GM12878 (cell line): Measurements from ENCODE around the gene TRUB2. TPM values are rescaled to one million over a fixed set of nuclear protein-coding genes. Genes with fewer than 3 reads are reported as not detected.

Source experiments
- ATAC-seq: fragments of 200-7000 bp; cut with Tn5 transposase; 3 replicates; pipeline ENCODE4 v1.9.1; 2020; ENCODE audit warnings: mild to moderate bottlenecking, moderate library complexity
- BruUV-seq: library from RNA; stranded (reverse); fragments of 400-500 nt; replicated peaks from 2 replicates; lab custom pipeline; 2021; lab: Mats Ljungman, UMichigan
- CTCF ChIA-PET: fragments of 300-600 bp; sonication (Branson Sonifier 250); formaldehyde crosslinking; extraction: SDS; loops from one replicate; lab custom pipeline; 2021; ENCODE audit warnings: inconsistent platforms; lab: Yijun Ruan, JAX
- POLR2A ChIA-PET: fragments of 350-600 bp; formaldehyde crosslinking; extraction: SDS; loops from one replicate; lab custom pipeline; 2021; ENCODE audit warnings: inconsistent platforms; lab: Charles Lee
- RAD21 ChIA-PET: fragments of 300-600 bp; sonication (Branson Sonifier 250); formaldehyde crosslinking; loops from one replicate; lab custom pipeline; 2023; ENCODE audit warnings: antibody characterized with exemption; ENCODE audit not compliant: unreplicated experiment; lab: Charles Lee
- SMC1A ChIA-PET: fragments of 300-600 bp; sonication (Branson Sonifier 250); formaldehyde crosslinking; loops from one replicate; lab custom pipeline; 2023; ENCODE audit not compliant: unreplicated experiment, uncharacterized antibody; lab: Charles Lee
- DNase-seq: peaks from one replicate; pipeline ENCODE4 v3.0.0-alpha.2; 2011; ENCODE audit warnings: low read depth, low spot score
- FAIRE-seq: peaks from 3 replicates; lab custom pipeline; 2011; peaks lifted over from hg19 to GRCh38; lab: Jason Lieb, UNC
- H2AFZ ChIP-seq: 2 replicates; pipeline ENCODE4 v1.6.0; 2011; ENCODE audit warnings: low read depth, low read length, control low read depth; ENCODE audit not compliant: control insufficient read depth
- H3K27ac ChIP-seq: 2 replicates; pipeline ENCODE4 v1.5.1; 2011; ENCODE audit warnings: control low read depth; ENCODE audit not compliant: control insufficient read depth, insufficient read depth
- H3K27me3 ChIP-seq, 2 experiments: replicated peaks in 1 of 2; 2 replicates each; pipeline versions ENCODE4 v1.6.0 to v1.6.1; 2011; ENCODE audit warnings: low read length in 1 of 2; ENCODE audit not compliant: control insufficient read depth in 2 of 2, insufficient read depth in 2 of 2
- H3K36me3 ChIP-seq, 2 experiments: 2 replicates each; pipeline ENCODE4 v1.5.1; 2011; ENCODE audit warnings: low read length in 1 of 2; ENCODE audit not compliant: control insufficient read depth in 2 of 2, insufficient read depth in 2 of 2
- H3K4me1 ChIP-seq: 2 replicates; pipeline ENCODE4 v1.6.1; 2011; ENCODE audit warnings: mild to moderate bottlenecking, low read length, moderate library complexity, mixed read lengths; ENCODE audit not compliant: control insufficient read depth, insufficient read depth
- H3K4me2 ChIP-seq: 2 replicates; pipeline ENCODE4 v1.6.0; 2011; ENCODE audit warnings: control low read depth; ENCODE audit not compliant: control insufficient read depth, insufficient read depth
- H3K4me3 ChIP-seq: fragments of 200-600 bp; sonication (generic); 2 replicates; pipeline ENCODE4 v1.5.1; 2016
- H3K79me2 ChIP-seq: 2 replicates; pipeline ENCODE4 v1.6.0; 2011; ENCODE audit warnings: low read length; ENCODE audit not compliant: control insufficient read depth, insufficient read depth
- H3K9ac ChIP-seq: 2 replicates; pipeline ENCODE4 v1.8.0; 2011; ENCODE audit warnings: low read length, control low read depth, mixed read lengths; ENCODE audit not compliant: control insufficient read depth, insufficient read depth
- H3K9me3 ChIP-seq: replicated peaks from 3 replicates; pipeline ENCODE4 v1.5.1; 2011; ENCODE audit warnings: mild to moderate bottlenecking, low read length; ENCODE audit not compliant: control insufficient read depth, insufficient read depth
- H4K20me1 ChIP-seq: 2 replicates; pipeline ENCODE4 v1.6.0; 2011; ENCODE audit not compliant: control insufficient read depth, insufficient read depth
- CHD1 ChIP-seq: IDR thresholded peaks from 2 replicates; pipeline ENCODE4 v1.6.1; 2012; ENCODE audit warnings: low read depth, low read length, improper control_type of control experiment
- FOXK2 ChIP-seq: fragments of 450-650 bp; IDR thresholded peaks from 2 replicates; pipeline ENCODE4 v1.6.1; 2017; ENCODE audit warnings: mild to moderate bottlenecking, moderate library complexity
- IKZF1 ChIP-seq: fragments of 450-650 bp; conservative IDR thresholded peaks from 2 replicates; pipeline ENCODE4 v1.6.1; 2017; ENCODE audit warnings: antibody characterized with exemption, mild to moderate bottlenecking
- IKZF2 ChIP-seq, 2 experiments: fragments of 450-650 bp; IDR thresholded peaks; 2 replicates each; pipeline ENCODE4 v1.6.1; 2017; ENCODE audit warnings: mild to moderate bottlenecking in 2 of 2, moderate library complexity in 2 of 2
- NBN ChIP-seq: fragments of 450-650 bp; IDR thresholded peaks from 2 replicates; pipeline ENCODE4 v1.6.1; 2016
- RAD51 ChIP-seq: fragments of 450-650 bp; IDR thresholded peaks from 2 replicates; pipeline ENCODE4 v1.6.1; 2016; ENCODE audit warnings: moderate library complexity, mild to moderate bottlenecking, inconsistent platforms
- SMC3 ChIP-seq: IDR thresholded peaks from 2 replicates; pipeline ENCODE4 v1.6.1; 2011; ENCODE audit warnings: low read length, improper control_type of control experiment, borderline replicate concordance
- ZNF384 ChIP-seq: IDR thresholded peaks from 2 replicates; pipeline ENCODE4 v1.6.1; 2012; ENCODE audit warnings: low read depth, mild to moderate bottlenecking, low read length, improper control_type of control experiment, borderline replicate concordance
- WGBS: methylation state at CpG from one replicate; pipeline ENCODE4 v1.1.6; 2016; ENCODE audit warnings: low lambda C conversion rate; ENCODE audit not compliant: insufficient replicate concordance, insufficient coverage; ENCODE audit errors: missing lambda C conversion rate; 5-methylcytosine and 5-hydroxymethylcytosine counted together
- in situ Hi-C: fragments of 300-500 bp; cut with MboI; formaldehyde crosslinking; loops from 9 replicates; pipeline ENCODE4 v1.14.3; 2018; ENCODE audit warnings: mixed read lengths
- intact Hi-C: fragments of 100-400 bp; cut with micrococcal nuclease; formaldehyde crosslinking; loops from one replicate; pipeline ENCODE4 v1.14.2; 2022; ENCODE audit not compliant: unreplicated experiment
- polyA plus RNA-seq, 11 experiments: library from polyadenylated mRNA; depleted of rRNA in 4 of 11; unstranded in 6 of 11; stranded (reverse) in 5 of 11; fragments of >200 nt; fragmentation: Nextera tagmentation in 4 of 11; fragmentation: Illumina TruSeq in 1 of 11; extraction: Ambion mirVana in 4 of 11; extraction: Trizol in 1 of 11; gene quantifications; 1 replicate in 1 of 11; 2 replicates in 10 of 11; pipeline versions ENCODE4 v1.2.1 to v1.2.3, GENCODE V29; 2011 to 2016; ENCODE audit warnings: inconsistent platforms in 2 of 11, missing spikeins in 2 of 11, low read depth in 1 of 11
- total RNA-seq, 4 experiments: library from RNA; depleted of rRNA in 3 of 4; stranded (reverse); fragments of >200 nt in 3 of 4; fragmentation: Illumina TruSeq in 1 of 4; extraction: Trizol in 1 of 4; gene quantifications; 2 replicates each; pipeline versions ENCODE4 v1.2.1 to v1.2.3, GENCODE V29; 2013 to 2021
- TF ChIP-seq, protein P1 (sequence below): fragments of 450-650 bp; IDR thresholded peaks from 2 replicates; pipeline ENCODE4 v1.6.1; 2016; ENCODE audit warnings: mild to moderate bottlenecking, moderate library complexity, borderline replicate concordance
- TF ChIP-seq, protein P2 (sequence below): fragments of 450-650 bp; IDR thresholded peaks from 2 replicates; pipeline ENCODE4 v1.6.1; 2017; ENCODE audit warnings: mild to moderate bottlenecking, low read depth, inconsistent platforms; ENCODE audit not compliant: poor library complexity, severe bottlenecking

The TRUB2 gene
- total and polyA plus RNA-seq, 10 of the 15 experiments (the other 5 are each of a cell fraction or from before 2014, with no cell fraction given): 2.8 to 70.5 (median 37.2) TPM

DNA sequence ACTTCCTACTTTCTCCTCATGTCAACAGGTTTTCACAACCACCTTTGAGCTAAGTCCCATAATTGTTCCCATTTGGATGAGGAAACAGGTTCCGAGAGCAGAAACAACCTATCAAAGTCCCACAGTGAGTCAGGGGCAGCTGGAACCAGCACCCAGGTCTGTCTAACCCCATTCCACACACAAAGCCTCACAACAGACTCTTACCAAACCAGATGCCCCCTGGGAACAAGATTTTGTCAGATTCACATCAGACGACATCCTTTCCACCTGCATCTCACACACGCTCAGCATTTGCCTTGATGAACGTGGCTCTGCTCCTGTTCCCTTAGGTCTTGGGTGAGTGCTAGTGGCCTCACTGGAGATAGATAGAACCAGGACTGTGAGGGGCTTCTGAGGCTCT, 29.2 kb downstream of the TRUB2 start:
- FAIRE-seq (no peak), ATAC-seq (no peak), DNase-seq (no peak)
- ChIA-PET POLR2A (interaction anchor here (0.6 kb wide), 1 partner anchor 101 kb away, joined by 3 read pairs; no protein-coding TSS in a partner anchor), SMC1A (interaction anchor here (0.6 to 4.2 kb wide), 6 partner anchors 17 to 221 kb away, joined by 3 to 23 read pairs (median 4); partner anchors contain the start of genes GOLGA2 and SWI5), CTCF (interaction anchor here (0.5 to 1.8 kb wide), 4 partner anchors 11 to 432 kb away, joined by 3 to 8 read pairs (median 5); no protein-coding TSS in a partner anchor), RAD21 (interaction anchor here (1.1 kb wide), 1 partner anchor 51 kb away, joined by 3 read pairs; no protein-coding TSS in a partner anchor)
- intact Hi-C loops: no loop called here
- H3K4me2 ChIP-seq: no peak overlapping the region
- no peak overlapping the region for H3K4me3 ChIP-seq
- H3K79me2 ChIP-seq: no peaks in the 10 kb centered on the region
- no peaks in the 10 kb centered on the region for H3K9me3 ChIP-seq
- TF ChIP-seq IKZF1 (0 out of 2 replicates have a peak, but pooled peaks have one; percentile 11), NBN (no peak), FOXK2 (no peak)
- H3K9ac ChIP-seq: no peak overlapping the region
- H4K20me1 ChIP-seq: no peaks in the 10 kb centered on the region
- no peaks in the 10 kb centered on the region for H3K4me1 ChIP-seq
- BruUV-seq: no TSS peak
- in situ Hi-C loops: no loop called here
- H3K27me3 ChIP-seq: no peaks in the 10 kb centered on the region
- 47% methylated on average over 4 of the region's 4 CpGs for WGBS
- no peaks in the 10 kb centered on the region for H3K36me3 ChIP-seq
- no peak overlapping the region for H3K27ac ChIP-seq
- H2AFZ ChIP-seq: no peak overlapping the region

DNA sequence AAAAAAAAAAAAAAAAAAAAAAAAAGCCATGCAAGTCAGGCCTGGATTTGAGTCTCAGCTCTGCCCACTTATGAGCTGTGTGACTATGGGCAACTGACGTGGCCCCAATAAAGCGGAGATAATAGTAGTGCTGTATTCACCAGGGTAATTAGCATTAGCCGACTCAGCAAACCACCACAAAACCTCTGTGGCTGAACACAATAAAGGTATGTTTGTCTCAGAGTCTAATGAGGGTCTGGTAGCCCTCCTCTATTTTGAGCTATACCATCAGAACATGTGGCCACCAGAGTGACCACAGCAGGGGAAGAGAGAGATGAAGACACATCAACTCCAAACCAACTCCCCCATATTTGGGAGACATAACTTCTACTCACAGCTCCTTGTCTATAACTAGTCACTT, 30.2 kb downstream of the TRUB2 start:
- H3K9ac ChIP-seq: no peak overlapping the region
- ChIA-PET POLR2A (interaction anchor here (0.6 kb wide), 1 partner anchor 246 kb away, joined by 6 read pairs; no protein-coding TSS in a partner anchor), RAD21 (interaction anchor here (0.6 to 1.1 kb wide), 2 partner anchors 77 to 129 kb away, joined by 4 to 5 read pairs; partner anchors contain the start of gene CERCAM), SMC1A (interaction anchor here (0.7 to 4.2 kb wide), 4 partner anchors 16 to 49 kb away, joined by 3 to 23 read pairs (median 4); partner anchors contain the start of genes GOLGA2 and SWI5), CTCF (interaction anchor here (0.7 to 1.8 kb wide), 6 partner anchors 10 to 70 kb away, joined by 3 to 8 read pairs (median 4); no protein-coding TSS in a partner anchor)
- DNase-seq (no peak), FAIRE-seq (no peak), ATAC-seq (peak; percentile 55)
- H3K4me3 ChIP-seq: no peak overlapping the region
- H3K36me3 ChIP-seq: no peaks in the 10 kb centered on the region
- H3K27ac ChIP-seq: no peak overlapping the region
- BruUV-seq: no TSS peak
- WGBS: 54% methylated on average over 3 of the region's 3 CpGs
- H3K4me2 ChIP-seq: no peak overlapping the region
- H3K9me3 ChIP-seq: no peaks in the 10 kb centered on the region
- H3K4me1 ChIP-seq: no peaks in the 10 kb centered on the region
- no peaks in the 10 kb centered on the region for H4K20me1 ChIP-seq
- no peak overlapping the region for H2AFZ ChIP-seq
- H3K27me3 ChIP-seq: no peaks in the 10 kb centered on the region
- intact Hi-C loops: no loop called here
- in situ Hi-C loops: no loop called here
- H3K79me2 ChIP-seq: no peaks in the 10 kb centered on the region
- peak; percentile 27 to 43; a peak in 2 of 4 replicates for TF ChIP-seq IKZF2 (IDR thresholded peaks at IDR 0.05)
- peak; percentile 23; the same call in 1 of the 2 replicates for TF ChIP-seq RAD51
- TF ChIP-seq, protein P1, sequence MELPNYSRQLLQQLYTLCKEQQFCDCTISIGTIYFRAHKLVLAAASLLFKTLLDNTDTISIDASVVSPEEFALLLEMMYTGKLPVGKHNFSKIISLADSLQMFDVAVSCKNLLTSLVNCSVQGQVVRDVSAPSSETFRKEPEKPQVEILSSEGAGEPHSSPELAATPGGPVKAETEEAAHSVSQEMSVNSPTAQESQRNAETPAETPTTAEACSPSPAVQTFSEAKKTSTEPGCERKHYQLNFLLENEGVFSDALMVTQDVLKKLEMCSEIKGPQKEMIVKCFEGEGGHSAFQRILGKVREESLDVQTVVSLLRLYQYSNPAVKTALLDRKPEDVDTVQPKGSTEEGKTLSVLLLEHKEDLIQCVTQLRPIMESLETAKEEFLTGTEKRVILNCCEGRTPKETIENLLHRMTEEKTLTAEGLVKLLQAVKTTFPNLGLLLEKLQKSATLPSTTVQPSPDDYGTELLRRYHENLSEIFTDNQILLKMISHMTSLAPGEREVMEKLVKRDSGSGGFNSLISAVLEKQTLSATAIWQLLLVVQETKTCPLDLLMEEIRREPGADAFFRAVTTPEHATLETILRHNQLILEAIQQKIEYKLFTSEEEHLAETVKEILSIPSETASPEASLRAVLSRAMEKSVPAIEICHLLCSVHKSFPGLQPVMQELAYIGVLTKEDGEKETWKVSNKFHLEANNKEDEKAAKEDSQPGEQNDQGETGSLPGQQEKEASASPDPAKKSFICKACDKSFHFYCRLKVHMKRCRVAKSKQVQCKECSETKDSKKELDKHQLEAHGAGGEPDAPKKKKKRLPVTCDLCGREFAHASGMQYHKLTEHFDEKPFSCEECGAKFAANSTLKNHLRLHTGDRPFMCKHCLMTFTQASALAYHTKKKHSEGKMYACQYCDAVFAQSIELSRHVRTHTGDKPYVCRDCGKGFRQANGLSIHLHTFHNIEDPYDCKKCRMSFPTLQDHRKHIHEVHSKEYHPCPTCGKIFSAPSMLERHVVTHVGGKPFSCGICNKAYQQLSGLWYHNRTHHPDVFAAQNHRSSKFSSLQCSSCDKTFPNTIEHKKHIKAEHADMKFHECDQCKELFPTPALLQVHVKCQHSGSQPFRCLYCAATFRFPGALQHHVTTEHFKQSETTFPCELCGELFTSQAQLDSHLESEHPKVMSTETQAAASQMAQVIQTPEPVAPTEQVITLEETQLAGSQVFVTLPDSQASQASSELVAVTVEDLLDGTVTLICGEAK: 0 out of 2 replicates have a peak, but pooled peaks have one; percentile 23
- TF ChIP-seq, protein P2, sequence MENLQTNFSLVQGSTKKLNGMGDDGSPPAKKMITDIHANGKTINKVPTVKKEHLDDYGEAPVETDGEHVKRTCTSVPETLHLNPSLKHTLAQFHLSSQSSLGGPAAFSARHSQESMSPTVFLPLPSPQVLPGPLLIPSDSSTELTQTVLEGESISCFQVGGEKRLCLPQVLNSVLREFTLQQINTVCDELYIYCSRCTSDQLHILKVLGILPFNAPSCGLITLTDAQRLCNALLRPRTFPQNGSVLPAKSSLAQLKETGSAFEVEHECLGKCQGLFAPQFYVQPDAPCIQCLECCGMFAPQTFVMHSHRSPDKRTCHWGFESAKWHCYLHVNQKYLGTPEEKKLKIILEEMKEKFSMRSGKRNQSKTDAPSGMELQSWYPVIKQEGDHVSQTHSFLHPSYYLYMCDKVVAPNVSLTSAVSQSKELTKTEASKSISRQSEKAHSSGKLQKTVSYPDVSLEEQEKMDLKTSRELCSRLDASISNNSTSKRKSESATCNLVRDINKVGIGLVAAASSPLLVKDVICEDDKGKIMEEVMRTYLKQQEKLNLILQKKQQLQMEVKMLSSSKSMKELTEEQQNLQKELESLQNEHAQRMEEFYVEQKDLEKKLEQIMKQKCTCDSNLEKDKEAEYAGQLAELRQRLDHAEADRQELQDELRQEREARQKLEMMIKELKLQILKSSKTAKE: peak; percentile 45
- TF ChIP-seq ZNF384: peak; percentile 72
- no peak for TF ChIP-seq SMC3
- TF ChIP-seq CHD1: no peak
